Upper lobe of left lung (tissue), 4 donors: ENCODE measurements around the gene KAT2A.

Experiments used
- CTCF ChIP-seq, 6 experiments: fragments of 450-650 bp in 4 of 6; fragments of 200-600 bp in 2 of 6; sonication (generic) in 2 of 6; IDR thresholded peaks; one replicate each; pipeline ENCODE4 v1.5.1; 2016 to 2019; ENCODE audit warnings: antibody characterized with exemption in 6 of 6
- EP300 ChIP-seq, 4 donors: sonication (generic); formaldehyde crosslinking; IDR thresholded peaks; one replicate each; pipeline ENCODE4 v1.5.1; 2017; ENCODE audit warnings: antibody characterized with exemption in 4 of 4, control low read depth in 2 of 4

- no peak for TF ChIP-seq EP300 (IDR thresholded peaks at IDR 0.05)
- TF ChIP-seq CTCF (IDR thresholded peaks at IDR 0.05), result no peak
These were observed 10.1 kb upstream of the KAT2A start for GRCh38 chr17:42131232-42131631.
